Measurements from ENCODE around the gene FNDC3A.

FNDC3A gene, protein sequence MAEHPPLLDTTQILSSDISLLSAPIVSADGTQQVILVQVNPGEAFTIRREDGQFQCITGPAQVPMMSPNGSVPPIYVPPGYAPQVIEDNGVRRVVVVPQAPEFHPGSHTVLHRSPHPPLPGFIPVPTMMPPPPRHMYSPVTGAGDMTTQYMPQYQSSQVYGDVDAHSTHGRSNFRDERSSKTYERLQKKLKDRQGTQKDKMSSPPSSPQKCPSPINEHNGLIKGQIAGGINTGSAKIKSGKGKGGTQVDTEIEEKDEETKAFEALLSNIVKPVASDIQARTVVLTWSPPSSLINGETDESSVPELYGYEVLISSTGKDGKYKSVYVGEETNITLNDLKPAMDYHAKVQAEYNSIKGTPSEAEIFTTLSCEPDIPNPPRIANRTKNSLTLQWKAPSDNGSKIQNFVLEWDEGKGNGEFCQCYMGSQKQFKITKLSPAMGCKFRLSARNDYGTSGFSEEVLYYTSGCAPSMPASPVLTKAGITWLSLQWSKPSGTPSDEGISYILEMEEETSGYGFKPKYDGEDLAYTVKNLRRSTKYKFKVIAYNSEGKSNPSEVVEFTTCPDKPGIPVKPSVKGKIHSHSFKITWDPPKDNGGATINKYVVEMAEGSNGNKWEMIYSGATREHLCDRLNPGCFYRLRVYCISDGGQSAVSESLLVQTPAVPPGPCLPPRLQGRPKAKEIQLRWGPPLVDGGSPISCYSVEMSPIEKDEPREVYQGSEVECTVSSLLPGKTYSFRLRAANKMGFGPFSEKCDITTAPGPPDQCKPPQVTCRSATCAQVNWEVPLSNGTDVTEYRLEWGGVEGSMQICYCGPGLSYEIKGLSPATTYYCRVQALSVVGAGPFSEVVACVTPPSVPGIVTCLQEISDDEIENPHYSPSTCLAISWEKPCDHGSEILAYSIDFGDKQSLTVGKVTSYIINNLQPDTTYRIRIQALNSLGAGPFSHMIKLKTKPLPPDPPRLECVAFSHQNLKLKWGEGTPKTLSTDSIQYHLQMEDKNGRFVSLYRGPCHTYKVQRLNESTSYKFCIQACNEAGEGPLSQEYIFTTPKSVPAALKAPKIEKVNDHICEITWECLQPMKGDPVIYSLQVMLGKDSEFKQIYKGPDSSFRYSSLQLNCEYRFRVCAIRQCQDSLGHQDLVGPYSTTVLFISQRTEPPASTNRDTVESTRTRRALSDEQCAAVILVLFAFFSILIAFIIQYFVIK

DNA sequence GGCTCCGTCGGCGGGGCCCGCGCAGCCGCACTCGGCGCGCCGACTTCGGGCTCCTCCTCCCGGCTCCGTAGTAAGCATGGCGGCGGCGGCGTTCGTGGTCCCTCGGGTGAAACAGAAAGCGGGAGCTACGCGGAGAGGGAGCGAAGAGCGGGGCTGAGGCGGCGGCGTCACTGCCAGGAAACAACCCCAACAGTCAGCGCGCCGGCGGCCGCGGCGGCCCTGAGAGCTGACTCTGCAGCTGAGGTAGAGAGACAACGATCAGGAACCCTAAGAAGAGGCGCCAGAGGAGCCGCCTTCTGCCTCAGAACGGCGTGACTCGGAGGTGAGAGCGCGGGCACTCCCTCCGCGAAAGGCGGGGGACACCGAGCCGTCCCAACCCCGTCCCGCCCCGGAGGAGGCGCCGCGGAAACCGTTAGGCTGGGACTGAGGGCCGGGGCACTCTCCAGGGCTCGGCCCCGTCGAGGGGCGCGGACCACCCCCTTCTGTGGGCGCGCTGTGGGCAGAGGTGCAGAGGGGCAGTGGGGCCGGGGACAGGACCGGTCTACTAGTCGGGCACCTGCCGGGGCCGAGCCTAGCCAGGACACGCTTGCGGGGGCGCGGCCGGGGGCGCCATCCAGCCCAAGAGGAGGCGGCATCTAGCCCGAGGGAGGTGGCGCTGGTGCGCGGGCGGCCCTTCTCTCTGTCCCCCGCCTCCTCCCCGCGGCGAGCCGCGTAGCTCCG, at the start of gene FNDC3A:
FNDC3A (plus strand) TSS at position 57 of the 720 bp plus-strand sequence. CDS start 30,279 bp downstream, outside the sequence.
- DNase-seq (ENCODE audit: low read depth in 2 of 2, low spot score in 1 of 2): peak; percentile 65 to 74

GRCh38 chr13:48928757-48929430, 46.8 kb upstream of the FNDC3A start:
- DNase-seq (ENCODE audit: low read depth in 2 of 2, low spot score in 1 of 2): no peak

- no peak for DNase-seq (ENCODE audit: low read depth in 2 of 2, low spot score in 1 of 2)
Measured at GRCh38 chr13:48930918-48931317, 44.8 kb upstream of the FNDC3A start.

- no peak for DNase-seq (ENCODE audit: low read depth in 2 of 2, low spot score in 1 of 2)
Measured at GRCh38 chr13:48938308-48938943, 37.3 kb upstream of the FNDC3A start.

DNA sequence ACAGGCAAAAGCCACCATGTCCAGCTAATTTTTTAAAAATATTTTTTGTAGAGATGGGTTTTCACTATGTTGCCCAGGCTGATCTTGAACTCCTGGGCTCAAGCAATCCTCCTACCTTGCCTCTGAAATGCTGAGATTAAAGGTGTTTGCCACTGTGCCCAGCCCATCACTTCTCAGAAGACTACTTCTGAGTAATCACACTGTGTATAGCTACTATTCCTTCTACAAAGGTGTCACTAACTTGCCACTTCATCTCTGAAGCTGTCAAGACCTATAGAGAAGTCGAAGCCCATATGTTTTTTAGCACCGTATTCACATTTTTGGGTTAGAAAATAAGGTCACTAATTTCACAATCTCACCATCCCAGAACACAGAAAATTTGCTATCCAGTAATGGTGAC, 36.0 kb upstream of the FNDC3A start:
- no peak for DNase-seq (ENCODE audit: low read depth in 2 of 2, low spot score in 1 of 2)

- no peak for DNase-seq (ENCODE audit: low read depth in 2 of 2, low spot score in 1 of 2)
Measured at GRCh38 chr13:48942131-48942530, 33.6 kb upstream of the FNDC3A start.

DNA sequence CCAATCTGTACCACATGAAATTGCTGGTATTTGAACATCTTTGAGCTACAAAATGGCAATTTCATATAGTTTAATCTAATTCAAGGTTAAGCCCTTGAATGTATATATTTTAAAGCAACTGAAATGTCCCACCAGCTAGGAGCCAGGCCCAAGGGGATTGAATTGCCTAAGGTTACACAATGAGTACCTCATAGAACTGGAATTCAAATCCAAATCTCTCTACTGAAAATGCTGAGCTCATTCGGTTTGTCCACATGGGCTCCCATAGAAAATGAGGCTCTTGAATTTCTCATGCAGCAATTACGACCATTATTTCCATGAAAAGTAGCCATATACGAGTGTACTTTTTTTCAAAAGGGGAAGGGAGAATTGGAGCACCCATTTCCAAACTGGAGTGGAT, 31.5 kb upstream of the FNDC3A start:
- no peak for DNase-seq (ENCODE audit: low read depth in 2 of 2, low spot score in 1 of 2)

GRCh38 chr13:48945626-48946025, 30.1 kb upstream of the FNDC3A start:
- no peak for DNase-seq (ENCODE audit: low read depth in 2 of 2, low spot score in 1 of 2)

DNA sequence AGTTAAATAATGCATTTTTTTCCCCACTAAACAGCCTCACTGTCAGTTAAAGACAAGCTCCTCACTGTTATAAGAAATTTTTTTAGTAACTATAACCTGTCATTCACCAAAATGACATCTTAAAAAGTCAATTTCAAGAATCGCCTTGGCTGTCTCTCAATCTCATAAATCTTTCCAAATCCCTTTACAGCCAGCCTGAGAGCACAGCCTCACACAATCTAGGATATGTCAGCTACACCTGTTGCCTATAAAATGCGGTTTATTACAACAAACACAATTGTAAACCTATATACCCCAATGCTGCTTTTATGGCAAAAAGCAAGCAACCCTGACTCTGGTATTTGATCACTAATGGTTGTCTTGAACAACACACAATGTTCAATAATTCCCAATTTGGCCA, 29.5 kb upstream of the FNDC3A start:
- no peak for DNase-seq (ENCODE audit: low read depth in 2 of 2, low spot score in 1 of 2)

- no peak for DNase-seq (ENCODE audit: low read depth in 2 of 2, low spot score in 1 of 2)
Measured at GRCh38 chr13:48949566-48950500, 25.9 kb upstream of the FNDC3A start.

GRCh38 chr13:48950501-48950875, 25.2 kb upstream of the FNDC3A start:
- no peak for DNase-seq (ENCODE audit: low read depth in 2 of 2, low spot score in 1 of 2)

- DNase-seq (ENCODE audit: low read depth in 2 of 2, low spot score in 1 of 2): no peak
Measured at GRCh38 chr13:48954081-48954480, 21.6 kb upstream of the FNDC3A start.

GRCh38 chr13:48955536-48955935, 20.2 kb upstream of the FNDC3A start:
- no peak for DNase-seq (ENCODE audit: low read depth in 2 of 2, low spot score in 1 of 2)

DNA sequence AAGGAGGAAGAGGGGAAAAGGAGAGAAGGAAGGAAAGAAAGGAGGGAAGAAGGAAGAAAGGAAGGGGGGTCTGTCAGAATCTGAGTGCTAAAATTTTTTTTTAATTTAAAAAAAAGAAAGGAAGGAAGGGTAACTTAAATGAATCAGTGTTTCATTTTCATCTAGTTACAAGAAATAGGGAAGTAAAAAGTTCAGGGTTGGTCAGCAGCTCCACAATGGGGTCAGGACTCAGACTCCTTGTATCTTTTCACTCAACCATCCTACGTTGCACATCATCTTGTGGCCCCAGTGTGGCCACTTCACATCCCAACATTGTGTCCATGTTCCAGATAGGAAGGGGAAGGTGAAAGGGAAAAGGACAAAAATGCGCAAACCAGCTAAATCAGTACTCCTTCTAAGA, 14.3 kb upstream of the FNDC3A start:
- DNase-seq (ENCODE audit: low read depth in 2 of 2, low spot score in 1 of 2): no peak

DNA sequence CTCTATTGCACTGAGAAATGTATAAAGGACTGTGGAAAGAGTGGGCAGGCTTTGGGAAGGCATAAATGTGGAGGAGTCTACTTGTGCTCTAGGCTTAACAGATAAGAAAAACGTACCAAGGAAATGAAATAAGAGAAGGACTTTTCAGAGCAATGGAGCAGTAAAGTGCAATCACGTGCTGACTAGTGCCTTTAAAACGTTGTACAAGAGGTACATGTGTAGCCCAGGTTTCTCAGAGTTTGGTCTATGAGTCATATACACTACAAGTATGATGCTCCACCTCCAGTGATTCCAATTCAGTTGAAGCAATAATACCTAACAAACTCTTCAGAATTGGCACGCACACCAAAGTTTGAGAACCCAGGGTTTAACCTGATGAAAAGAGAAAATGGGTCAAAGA, 13.4 kb upstream of the FNDC3A start:
- DNase-seq (ENCODE audit: low read depth in 2 of 2, low spot score in 1 of 2): no peak

DNA sequence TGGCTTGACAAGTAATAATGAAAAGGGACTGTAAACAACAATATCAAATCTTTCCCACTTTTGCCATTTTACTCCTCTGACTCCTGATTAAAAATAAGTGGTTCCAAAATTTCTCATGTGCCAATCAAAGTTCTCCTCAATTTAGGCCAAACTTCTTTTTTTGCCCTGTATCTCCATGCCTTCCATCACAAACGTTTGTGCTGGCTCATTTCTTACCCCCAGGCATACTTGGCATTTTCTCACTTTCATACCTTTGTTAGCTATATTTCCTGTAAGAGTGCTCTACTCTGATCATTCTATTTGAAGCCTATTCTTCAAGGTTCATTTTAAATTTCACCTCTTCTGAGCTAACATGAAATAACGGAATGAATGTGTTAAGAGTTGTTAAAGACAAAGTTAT, 10.0 kb upstream of the FNDC3A start:
- no peak for DNase-seq (ENCODE audit: low read depth in 2 of 2, low spot score in 1 of 2)

DNA sequence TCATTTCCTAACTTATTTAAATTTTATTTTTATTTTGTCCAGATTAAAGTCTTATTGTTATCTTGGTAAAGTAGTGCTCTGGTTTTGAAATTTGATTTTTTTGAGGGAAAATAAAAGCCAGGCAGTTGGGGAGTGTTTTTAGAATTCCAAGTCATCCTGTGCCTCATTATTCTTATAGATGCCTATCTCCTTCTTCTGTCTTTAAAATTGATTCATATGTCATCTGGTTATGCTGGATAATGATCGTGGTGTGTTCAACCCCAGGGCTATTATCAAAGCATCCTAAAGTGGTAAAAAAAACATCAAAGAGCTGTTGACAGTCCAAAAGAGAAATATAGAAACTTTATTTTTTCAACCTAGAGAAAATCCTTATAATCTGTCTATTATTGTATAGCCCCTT, 6.0 kb upstream of the FNDC3A start:
- no peak for DNase-seq (ENCODE audit: low read depth in 2 of 2, low spot score in 1 of 2)

DNA sequence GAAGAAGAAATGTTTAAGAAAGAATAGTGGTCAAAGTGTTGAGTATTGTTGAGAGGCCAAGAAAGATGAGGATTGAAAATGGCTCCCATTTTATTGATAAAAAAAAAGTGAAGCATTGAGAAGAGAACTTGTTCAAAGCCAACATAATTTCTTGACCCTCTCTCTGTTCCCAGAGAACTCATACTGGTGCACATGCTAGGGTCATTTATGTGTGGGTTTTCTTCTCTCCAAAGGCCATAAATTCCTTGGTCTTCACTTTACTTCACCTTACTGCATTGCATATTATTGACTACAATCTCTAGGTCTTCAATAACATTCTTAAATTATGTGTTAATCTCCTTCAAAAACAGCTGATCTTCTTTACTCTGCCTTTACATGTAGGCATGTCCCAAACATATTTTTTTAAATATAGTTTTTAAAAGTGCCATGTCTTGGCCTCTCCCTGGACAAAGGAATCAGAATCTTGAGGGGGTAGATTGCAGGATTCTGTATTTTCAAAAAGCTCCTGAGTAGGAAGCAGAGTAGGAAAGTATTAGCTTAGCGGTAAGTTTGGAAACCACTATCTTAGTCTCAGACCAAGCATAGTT, 1.8 kb upstream of the FNDC3A start:
- DNase-seq (ENCODE audit: low read depth in 2 of 2, low spot score in 1 of 2): no peak

Measured in stimulated activated CD8-positive, alpha-beta memory T cell treated with anti-CD3 and anti-CD28 coated beads, Interleukin-4, amount 100 ng/mL, for 4 hours (primary cell).